Central memory CD8-positive, alpha-beta T cell (primary cell): ENCODE data around the gene SLC22A2.

Experiments
- ATAC-seq: fragments of 150-1000 bp; cut with Tn5 transposase; replicated peaks from 2 replicates; pipeline ENCODE4 v1.10.0; 2022; ENCODE audit warnings: mild to moderate bottlenecking, moderate FRiP score, moderate number of reproducible peaks; ENCODE audit not compliant: poor library complexity, severe bottlenecking; ENCODE audit errors: extremely low read depth
- DNase-seq, 2 donors: peaks; one replicate each; pipeline ENCODE4 v3.0.0; 2021; ENCODE audit warnings: low spot score in 2 of 2
- H3K27ac Mint-ChIP-seq: one replicate; pipeline ENCODE4 v1.8.0; 2022; ENCODE audit warnings: low read depth, mild to moderate bottlenecking, moderate library complexity, mixed read lengths
- H3K27me3 Mint-ChIP-seq: one replicate; pipeline ENCODE4 v1.8.0; 2022; ENCODE audit warnings: mixed read lengths
- H3K36me3 Mint-ChIP-seq: one replicate; pipeline ENCODE4 v1.8.0; 2022; ENCODE audit warnings: mild to moderate bottlenecking, moderate library complexity, mixed read lengths; ENCODE audit not compliant: insufficient read depth
- H3K4me1 Mint-ChIP-seq: one replicate; pipeline ENCODE4 v1.8.0; 2022; ENCODE audit warnings: mixed read lengths
- H3K4me3 Mint-ChIP-seq: one replicate; pipeline ENCODE4 v1.8.0; 2022; ENCODE audit warnings: mild to moderate bottlenecking, moderate library complexity, mixed read lengths
- H3K9me3 Mint-ChIP-seq: one replicate; pipeline ENCODE4 v1.8.0; 2022; ENCODE audit warnings: mixed read lengths

SLC22A2 gene

DNA sequence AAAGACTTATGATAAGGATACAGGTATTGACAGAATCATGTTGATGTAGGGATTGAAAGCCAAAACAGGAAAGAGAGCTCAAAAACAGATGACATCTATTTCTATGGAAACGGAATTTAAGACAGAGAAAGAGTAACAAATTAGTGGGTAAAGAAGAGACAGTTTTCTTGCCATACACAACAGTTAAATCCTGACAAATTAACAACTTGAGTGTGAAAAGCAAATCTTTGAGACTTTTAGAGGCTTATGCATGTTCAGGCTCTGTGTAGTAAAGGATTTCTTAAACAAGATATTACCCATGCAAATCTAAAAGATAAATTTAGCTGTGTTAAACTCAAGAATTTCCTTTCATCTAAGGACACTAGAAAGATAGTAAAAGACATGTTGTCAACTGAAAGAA is 68.5 kb downstream of the SLC22A2 start:
- peaks cover 7% of the 10 kb centered on the region for H3K27me3 Mint-ChIP-seq
- H3K27ac Mint-ChIP-seq, result no peak overlapping the region
- no peak overlapping the region for H3K4me3 Mint-ChIP-seq
- H3K36me3 Mint-ChIP-seq, result no peaks in the 10 kb centered on the region
- no peak for DNase-seq
- H3K9me3 Mint-ChIP-seq, result peaks cover 22% of the 10 kb centered on the region
- no peak for ATAC-seq
- no peaks in the 10 kb centered on the region for H3K4me1 Mint-ChIP-seq

DNA sequence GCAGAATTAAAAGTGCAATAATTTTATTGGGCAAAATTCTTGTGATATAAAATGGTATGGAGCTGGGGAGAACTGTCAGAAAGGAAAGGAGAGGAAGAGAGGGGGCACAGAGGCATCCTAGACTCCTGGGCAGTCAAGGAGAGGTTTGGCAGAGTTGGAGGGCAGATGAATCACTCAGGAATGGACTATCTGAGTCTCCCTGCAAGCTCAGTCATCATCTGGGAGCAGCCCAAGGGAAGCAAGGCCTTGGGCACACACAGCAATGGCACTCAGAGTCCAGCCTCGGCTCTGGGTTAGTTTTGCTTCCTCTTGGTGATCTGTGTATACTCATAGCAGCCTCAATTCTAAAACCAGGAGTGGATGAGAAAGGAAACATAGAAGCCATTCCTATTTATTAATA is 69.8 kb downstream of the SLC22A2 start:
- H3K36me3 Mint-ChIP-seq, result no peaks in the 10 kb centered on the region
- ATAC-seq (no peak), DNase-seq (no peak)
- peaks cover 18% of the 10 kb centered on the region for H3K27me3 Mint-ChIP-seq
- H3K4me1 Mint-ChIP-seq, result no peaks in the 10 kb centered on the region
- no peak overlapping the region for H3K4me3 Mint-ChIP-seq
- H3K9me3 Mint-ChIP-seq, result peaks cover 21% of the 10 kb centered on the region
- no peak overlapping the region for H3K27ac Mint-ChIP-seq

DNA sequence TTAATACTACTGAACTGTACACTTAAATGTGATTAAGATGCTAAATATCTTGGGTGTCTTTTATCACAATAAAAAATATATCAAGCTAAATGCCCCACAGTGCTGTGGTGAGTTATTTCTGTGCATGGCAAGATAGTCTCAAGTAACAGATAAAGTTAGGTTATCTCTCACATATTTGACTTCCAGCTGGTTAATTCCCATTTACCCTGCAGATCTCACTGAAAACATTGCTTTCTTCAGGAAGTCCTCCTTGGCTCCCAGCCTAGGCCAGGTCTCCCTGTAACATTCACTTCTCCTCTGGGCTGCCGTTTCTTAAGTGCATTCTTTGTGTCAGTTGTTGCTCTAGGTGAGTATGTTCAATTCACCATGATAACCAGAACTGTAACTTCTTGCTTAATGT is 77.9 kb downstream of the SLC22A2 start:
- no peak for DNase-seq
- ATAC-seq, result no peak
- no peak overlapping the region for H3K4me3 Mint-ChIP-seq
- no peaks in the 10 kb centered on the region for H3K4me1 Mint-ChIP-seq
- peaks cover 5% of the 10 kb centered on the region for H3K9me3 Mint-ChIP-seq
- no peaks in the 10 kb centered on the region for H3K36me3 Mint-ChIP-seq
- peaks cover 63% of the 10 kb centered on the region for H3K27me3 Mint-ChIP-seq
- H3K27ac Mint-ChIP-seq, result no peak overlapping the region

DNA sequence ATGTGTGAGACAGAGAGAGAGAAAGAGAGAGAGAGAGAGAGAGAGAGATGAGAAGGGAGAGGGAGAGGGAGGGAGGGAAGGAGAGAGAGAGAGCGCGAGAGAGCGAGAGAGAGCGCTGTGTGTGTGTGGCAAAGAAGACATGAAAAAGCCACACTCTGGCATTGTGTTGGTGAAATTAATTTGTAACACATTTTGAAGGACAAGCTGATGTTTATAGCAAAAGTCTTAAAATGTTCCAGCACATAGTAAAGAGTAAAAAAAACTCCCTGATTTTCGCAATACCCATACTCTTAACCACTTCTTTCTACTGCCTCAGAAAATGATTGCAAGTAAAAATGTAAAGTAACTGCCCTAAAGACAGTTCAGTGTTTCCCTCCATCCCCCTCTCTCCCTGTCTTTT is 80.3 kb downstream of the SLC22A2 start:
- no peaks in the 10 kb centered on the region for H3K9me3 Mint-ChIP-seq
- no peak for DNase-seq
- H3K27ac Mint-ChIP-seq, result no peak overlapping the region
- H3K27me3 Mint-ChIP-seq, result peaks cover 57% of the 10 kb centered on the region
- H3K4me1 Mint-ChIP-seq, result no peaks in the 10 kb centered on the region
- ATAC-seq, result no peak
- no peaks in the 10 kb centered on the region for H3K36me3 Mint-ChIP-seq
- no peak overlapping the region for H3K4me3 Mint-ChIP-seq

DNA sequence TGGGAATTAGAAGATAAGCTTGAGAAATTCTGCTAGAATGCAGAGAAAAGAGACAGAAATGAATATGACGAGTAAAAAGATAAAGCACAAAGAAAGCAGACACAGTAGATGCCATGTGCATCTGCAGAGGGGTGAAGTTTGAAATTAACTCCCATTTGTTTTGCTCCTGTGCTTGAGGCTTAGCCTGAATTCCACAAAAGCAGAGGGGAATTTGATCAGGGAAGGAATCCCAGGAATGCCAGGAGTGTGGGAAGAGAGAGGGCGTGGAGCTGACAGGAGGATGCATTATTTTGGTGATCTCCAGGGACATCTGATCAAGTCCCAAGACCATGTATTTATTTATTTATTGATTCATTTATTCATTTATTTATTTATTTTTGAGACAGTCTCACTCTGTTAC is 81.4 kb downstream of the SLC22A2 start:
- H3K9me3 Mint-ChIP-seq, result no peaks in the 10 kb centered on the region
- H3K27me3 Mint-ChIP-seq, result peaks cover 62% of the 10 kb centered on the region
- DNase-seq (no peak), ATAC-seq (no peak)
- H3K4me1 Mint-ChIP-seq, result no peaks in the 10 kb centered on the region
- no peaks in the 10 kb centered on the region for H3K36me3 Mint-ChIP-seq
- no peak overlapping the region for H3K27ac Mint-ChIP-seq
- no peak overlapping the region for H3K4me3 Mint-ChIP-seq

DNA sequence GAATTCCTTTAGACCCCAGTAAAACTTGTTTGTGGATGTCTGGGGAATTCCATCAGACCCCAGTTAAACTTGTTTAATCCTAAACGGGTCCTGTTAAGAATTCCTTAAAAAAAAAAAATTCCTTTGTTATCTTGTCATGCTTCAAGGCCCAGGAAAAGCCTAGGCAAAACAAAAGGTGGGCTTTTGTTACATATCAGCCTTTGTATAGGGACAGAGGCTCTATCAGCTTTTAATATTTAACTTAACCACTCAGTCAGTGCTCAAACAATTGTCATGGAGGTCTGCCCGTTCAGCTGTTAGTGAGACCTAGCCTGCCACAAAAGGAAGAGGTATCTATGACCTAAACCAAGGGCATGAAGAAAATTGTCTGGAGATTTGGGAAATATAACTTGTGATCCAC is 83.9 kb downstream of the SLC22A2 start:
- Mint-ChIP-seq H3K27ac (no peak overlapping the region), H3K4me1 (no peaks in the 10 kb centered on the region), H3K27me3 (peaks cover 64% of the 10 kb centered on the region), H3K4me3 (no peak overlapping the region), H3K36me3 (no peaks in the 10 kb centered on the region), H3K9me3 (no peaks in the 10 kb centered on the region)
- no peak for DNase-seq
- ATAC-seq, result no peak

DNA sequence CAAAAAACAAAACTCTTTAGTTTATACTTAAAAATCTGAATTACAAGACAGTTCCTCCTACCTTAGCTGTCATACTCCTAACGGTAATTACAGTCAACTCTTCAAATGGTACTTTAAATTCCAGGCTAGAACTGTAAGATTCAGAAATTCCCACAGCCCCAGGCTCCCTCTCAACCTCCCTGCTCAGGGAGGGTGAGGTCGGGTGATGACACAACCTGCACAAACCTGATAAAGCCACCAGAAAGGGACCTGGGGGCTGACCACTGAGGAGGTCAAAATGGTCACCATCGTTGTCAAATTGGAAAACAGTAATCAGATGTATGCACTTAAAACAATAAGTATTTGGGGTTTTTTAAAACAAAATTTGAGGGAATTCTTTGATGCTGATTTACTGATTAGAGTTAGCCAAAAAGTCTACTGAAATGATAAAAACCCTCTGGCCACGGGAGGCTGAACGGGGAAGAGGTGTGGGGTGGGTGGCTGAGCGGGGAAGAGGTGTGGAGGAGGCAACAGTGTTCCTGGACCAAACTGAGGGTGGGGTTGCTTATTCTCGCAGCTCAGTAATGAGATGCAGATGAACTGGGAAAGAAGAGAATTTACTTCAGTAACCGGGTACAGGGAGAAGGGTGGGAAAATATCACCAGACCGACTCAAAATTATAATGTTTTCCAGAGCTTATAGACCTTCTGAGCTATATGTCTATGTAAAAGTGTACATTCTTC is 84.7 kb downstream of the SLC22A2 start:
- H3K4me1 Mint-ChIP-seq, result no peaks in the 10 kb centered on the region
- ATAC-seq (no peak), DNase-seq (no peak)
- no peaks in the 10 kb centered on the region for H3K36me3 Mint-ChIP-seq
- H3K4me3 Mint-ChIP-seq, result no peak overlapping the region
- H3K27me3 Mint-ChIP-seq, result peaks cover 64% of the 10 kb centered on the region
- no peaks in the 10 kb centered on the region for H3K9me3 Mint-ChIP-seq
- H3K27ac Mint-ChIP-seq, result no peak overlapping the region

DNA sequence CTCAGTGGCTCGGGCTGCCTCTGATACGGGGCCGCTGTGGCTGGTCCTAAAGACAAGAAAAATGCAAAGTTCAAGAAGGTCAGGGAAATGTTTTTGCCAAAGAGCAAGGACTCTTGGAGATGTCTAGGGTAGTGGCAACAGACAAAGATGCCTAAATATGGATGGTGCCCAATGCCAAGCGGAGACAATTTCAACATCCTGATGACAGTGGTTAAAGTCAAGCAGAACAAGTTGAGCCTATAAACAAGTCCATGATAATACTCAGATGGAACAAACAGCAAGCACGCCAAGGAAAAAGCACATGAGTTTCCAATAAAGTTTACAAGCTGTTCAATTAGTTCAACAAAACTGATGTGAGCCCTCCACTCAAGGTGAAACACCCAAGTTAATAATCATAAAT is 85.9 kb downstream of the SLC22A2 start:
- Mint-ChIP-seq H3K4me1 (no peaks in the 10 kb centered on the region), H3K36me3 (no peaks in the 10 kb centered on the region), H3K9me3 (no peaks in the 10 kb centered on the region), H3K27me3 (peaks cover 57% of the 10 kb centered on the region), H3K27ac (no peak overlapping the region), H3K4me3 (no peak overlapping the region)
- ATAC-seq (no peak), DNase-seq (no peak)

DNA sequence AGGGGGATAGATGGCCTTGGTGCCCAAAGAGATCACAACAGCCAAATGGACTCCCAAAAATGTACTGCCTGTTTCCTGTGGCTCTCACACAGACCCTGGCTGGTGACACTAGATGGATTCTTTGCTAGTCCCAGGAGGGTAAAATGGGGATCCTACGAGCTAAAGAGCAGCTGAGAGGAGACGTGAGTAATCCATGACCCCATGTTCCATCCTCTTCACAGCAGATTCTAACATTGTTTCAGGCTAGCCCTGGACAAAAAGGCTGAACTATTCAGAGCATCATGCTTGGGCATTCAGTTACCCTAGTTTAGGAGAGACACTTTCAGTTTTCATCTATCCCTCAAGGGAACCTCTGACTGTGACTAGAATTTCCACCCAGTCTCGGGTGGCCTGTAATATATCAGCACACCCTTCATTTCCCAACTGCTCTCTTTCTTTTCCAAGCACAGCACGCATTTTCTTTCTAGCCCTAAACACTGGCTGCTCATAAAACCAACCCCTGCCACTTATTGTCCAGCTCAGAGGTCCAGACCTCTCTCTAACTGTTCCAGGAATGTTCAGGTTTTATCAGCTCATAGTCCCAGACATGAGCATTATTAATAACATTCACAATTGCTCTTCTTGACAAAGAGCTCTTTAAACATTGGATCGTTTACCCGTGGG is 88.5 kb downstream of the SLC22A2 start:
- peaks cover 49% of the 10 kb centered on the region for H3K27me3 Mint-ChIP-seq
- H3K4me3 Mint-ChIP-seq, result no peak overlapping the region
- H3K27ac Mint-ChIP-seq, result no peak overlapping the region
- no peaks in the 10 kb centered on the region for H3K4me1 Mint-ChIP-seq
- ATAC-seq (no peak), DNase-seq (no peak)
- no peaks in the 10 kb centered on the region for H3K9me3 Mint-ChIP-seq
- H3K36me3 Mint-ChIP-seq, result no peaks in the 10 kb centered on the region

DNA sequence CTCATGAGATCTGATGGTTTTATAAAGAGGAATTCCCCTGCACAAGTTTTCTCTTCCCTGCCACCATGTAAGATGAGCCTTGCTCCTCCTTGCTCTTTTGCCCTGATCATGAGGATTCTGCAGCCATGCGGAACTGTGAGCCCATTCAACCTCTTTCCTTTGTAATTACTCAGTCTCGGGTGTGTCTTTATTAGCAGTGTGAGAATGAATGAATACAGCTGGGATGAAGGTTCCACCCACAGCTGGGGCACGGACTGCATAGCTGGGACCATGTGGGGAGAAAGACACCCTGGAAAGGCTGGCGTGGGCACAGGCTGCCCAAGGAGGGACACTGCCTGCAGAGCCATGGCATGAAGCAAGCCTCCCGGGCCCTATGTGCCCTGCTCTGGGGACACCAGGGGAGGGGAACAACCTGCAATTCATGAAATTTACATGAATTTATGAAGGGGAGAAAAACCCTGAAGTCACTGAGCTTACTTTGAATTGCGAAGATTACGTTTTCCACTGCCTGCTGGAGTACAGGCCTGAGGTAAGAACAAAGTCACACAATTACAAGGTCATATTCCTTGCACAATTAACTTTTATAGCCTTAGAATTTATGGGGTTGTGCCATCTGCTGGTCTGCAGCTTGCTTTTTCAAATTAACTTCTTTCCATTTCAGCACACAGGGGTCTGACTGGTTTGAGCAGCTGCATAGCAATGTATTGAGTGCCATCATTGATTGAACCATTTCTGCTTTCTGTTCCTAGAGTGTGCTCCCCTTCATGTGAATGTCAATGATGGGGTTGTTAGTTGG is 90.8 kb downstream of the SLC22A2 start:
- Mint-ChIP-seq H3K4me3 (no peak overlapping the region), H3K27ac (no peak overlapping the region), H3K9me3 (no peaks in the 10 kb centered on the region), H3K27me3 (peaks cover 40% of the 10 kb centered on the region), H3K36me3 (peaks cover 1% of the 10 kb centered on the region), H3K4me1 (no peaks in the 10 kb centered on the region)
- ATAC-seq (no peak), DNase-seq (no peak)
